NCI-H526 (cell line): ENCODE results near the gene TTL.

Experiments
- DNase-seq, 2 experiments: peaks; one replicate each; lab custom pipeline; 2025; lab: John Stamatoyannopoulos, UW

TTL gene

DNA sequence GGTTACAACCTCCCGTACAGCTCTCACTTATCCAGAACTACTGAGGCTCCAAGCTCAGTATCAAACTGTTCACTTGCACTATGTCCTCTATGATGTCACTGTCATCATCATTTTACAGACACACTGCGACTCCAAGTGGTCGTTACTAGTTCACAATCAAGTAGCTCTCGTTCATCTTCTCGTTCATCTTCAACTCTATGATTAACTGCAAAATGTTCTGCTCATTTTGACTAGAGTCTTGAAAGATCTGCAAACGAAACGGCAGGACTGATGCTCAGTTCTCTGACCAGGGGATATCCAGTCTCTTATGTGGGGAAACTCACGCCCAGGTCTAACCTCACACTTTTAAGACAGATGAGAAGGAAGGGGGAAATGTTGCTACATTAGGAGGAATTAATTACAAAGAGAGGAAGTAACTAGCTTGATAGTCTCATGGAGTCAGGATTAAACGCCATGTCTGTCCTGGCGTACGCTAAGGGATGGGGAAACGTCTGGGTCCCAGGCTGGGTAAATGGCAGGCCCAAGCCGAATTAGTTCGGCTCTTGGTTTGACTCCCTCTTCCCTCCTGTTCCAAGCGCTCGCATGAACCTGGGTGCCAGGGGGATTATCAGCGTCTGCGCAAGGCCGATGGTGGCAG lies 101.7 kb downstream of the TTL start:
- DNase-seq, result peak; percentile 2 to 21

DNA sequence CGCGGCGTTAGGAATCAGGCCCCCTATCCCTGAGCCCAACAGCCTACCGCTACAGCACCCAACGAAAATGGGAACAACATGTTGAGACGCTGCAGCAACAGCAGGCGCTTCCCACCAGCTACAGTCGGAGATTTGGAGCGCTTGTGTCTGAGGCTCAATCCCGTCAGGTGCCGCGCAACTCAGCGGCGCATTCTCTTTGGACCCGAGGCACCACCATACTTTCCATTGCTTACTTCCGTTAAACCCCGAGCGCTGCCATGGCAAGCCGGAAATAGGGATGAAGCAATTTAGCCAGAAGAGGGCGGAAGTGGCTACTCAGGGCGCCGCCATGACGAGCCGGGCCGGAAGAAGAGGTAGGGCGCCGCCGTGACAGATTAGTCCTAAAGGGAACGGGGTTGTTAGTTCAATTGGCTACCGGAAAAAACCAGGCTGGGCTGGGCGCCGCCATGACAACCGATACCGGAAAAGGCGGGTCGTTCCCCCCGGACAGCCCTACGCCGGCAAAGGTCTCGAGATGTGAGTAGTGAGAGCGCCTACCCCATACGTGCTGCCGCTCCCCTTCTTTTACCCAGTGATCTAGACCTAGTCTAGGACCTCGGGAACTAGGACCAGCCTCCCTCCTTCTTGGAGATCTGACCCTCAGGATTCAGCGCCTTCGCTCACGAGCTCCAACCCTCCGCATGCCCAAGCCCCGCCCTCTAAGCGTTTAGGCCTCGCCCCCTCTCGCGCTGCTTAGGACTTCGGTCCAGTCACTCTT lies 102.4 kb downstream of the TTL start, which contains the start of gene CHCHD5:
CHCHD5 (plus strand) TSS at position 476 of the 757 bp plus-strand sequence; CDS start at position 515, 39 bp downstream.
- peak; percentile 84 to 94 for DNase-seq

- DNase-seq, result no peak
These were observed 102.9 kb downstream of the TTL start for GRCh38 chr2:112584891-112585250.

GRCh38 chr2:112585400-112585799 lies 103.4 kb downstream of the TTL start:
- no peak for DNase-seq

DNA sequence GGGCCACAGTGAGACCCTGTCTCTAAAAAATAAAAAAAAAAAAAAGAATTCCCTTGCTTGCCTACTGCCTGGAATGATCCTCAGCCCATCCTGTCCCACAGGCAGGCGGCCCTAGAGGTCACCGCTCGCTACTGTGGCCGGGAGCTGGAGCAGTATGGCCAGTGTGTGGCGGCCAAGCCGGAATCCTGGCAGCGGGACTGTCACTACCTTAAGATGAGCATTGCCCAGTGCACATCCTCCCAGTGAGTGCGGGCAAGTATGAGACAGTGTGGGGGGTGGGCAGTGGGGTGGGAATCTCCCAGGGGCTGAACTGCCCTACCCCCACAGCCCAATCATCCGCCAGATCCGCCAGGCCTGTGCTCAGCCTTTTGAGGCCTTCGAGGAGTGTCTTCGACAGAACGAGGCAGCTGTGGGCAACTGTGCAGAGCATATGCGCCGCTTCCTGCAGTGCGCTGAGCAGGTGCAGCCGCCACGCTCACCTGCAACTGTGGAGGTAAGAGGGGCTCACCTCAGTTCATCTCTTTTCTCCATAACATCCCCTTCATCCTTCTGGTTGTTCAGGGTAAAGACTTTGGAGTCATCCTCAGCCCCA lies 104.0 kb downstream of the TTL start:
- DNase-seq, result no peak

GRCh38 chr2:112588611-112589045 lies 106.7 kb downstream of the TTL start:
- DNase-seq, result no peak
